ENCODE measurements around the gene FLNB. TPM values are rescaled to one million over a fixed set of nuclear protein-coding genes. Genes with fewer than 3 reads are reported as not detected.
A peak's percentile ranks its signal among the peaks of the same experiment; 100 is the strongest.

The FLNB gene
- total RNA-seq, 2 donors from 2014 or later = 37.6 to 59.6 TPM

DNA sequence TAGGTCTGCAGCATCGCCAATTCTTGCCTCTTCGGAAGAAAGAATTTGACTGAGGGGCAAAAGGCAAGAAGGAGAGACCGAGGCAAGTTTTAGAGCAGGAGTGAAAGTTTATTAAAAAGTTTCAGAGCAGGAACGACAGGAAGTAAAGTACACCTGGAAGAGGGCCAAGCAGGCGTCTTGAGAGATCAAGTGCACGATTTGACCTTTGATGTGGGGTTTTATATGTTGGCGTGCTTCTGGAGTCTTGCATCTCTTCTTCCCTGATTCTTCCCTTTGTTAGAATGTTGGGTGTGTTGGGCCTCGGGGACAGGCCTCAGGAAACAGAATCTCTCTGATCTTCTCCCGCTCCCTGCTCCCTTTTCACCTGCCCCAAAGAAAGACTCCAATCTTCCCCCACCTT lies 40.6 kb upstream of the FLNB start:
- Histone ChIP-seq H3K9me3 (no peaks in the 10 kb centered on the region), H3K27me3 (no peaks in the 10 kb centered on the region), H3K36me3 (no peaks in the 10 kb centered on the region), H3K4me3 (no peak overlapping the region), H3K4me1 (no peaks in the 10 kb centered on the region), H3K27ac (no peak overlapping the region)
- DNase-seq (ENCODE audit: low spot score) = no peak
- TF ChIP-seq, protein P1, sequence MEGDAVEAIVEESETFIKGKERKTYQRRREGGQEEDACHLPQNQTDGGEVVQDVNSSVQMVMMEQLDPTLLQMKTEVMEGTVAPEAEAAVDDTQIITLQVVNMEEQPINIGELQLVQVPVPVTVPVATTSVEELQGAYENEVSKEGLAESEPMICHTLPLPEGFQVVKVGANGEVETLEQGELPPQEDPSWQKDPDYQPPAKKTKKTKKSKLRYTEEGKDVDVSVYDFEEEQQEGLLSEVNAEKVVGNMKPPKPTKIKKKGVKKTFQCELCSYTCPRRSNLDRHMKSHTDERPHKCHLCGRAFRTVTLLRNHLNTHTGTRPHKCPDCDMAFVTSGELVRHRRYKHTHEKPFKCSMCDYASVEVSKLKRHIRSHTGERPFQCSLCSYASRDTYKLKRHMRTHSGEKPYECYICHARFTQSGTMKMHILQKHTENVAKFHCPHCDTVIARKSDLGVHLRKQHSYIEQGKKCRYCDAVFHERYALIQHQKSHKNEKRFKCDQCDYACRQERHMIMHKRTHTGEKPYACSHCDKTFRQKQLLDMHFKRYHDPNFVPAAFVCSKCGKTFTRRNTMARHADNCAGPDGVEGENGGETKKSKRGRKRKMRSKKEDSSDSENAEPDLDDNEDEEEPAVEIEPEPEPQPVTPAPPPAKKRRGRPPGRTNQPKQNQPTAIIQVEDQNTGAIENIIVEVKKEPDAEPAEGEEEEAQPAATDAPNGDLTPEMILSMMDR (IDR thresholded peaks at IDR 0.05) = no peak

DNA sequence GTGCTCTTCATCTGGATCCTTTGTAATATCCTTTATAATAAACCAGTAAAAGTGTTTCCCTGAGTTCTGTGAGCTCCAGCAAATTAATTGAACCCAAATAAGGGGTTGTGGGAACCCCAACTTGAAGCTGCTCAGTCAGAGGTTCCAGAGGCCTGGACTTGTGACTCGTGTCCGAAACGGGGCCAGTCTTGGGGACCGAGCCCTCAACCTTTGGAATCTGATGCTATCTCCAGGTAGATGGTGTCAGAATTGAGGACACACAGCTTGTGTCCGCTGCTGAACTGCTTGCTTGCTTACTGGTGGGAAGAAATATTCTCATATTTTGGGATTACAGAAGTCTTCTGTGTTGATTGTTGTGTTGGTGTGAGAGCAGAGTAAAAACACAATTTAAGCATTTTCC lies 39.7 kb upstream of the FLNB start:
- H3K4me3 ChIP-seq = no peak overlapping the region
- DNase-seq (ENCODE audit: low spot score) = no peak
- TF ChIP-seq, protein P1 (IDR thresholded peaks at IDR 0.05) = no peak
- no peaks in the 10 kb centered on the region for H3K4me1 ChIP-seq
- no peaks in the 10 kb centered on the region for H3K27me3 ChIP-seq
- no peak overlapping the region for H3K27ac ChIP-seq
- H3K9me3 ChIP-seq = no peaks in the 10 kb centered on the region
- H3K36me3 ChIP-seq = no peaks in the 10 kb centered on the region

DNA sequence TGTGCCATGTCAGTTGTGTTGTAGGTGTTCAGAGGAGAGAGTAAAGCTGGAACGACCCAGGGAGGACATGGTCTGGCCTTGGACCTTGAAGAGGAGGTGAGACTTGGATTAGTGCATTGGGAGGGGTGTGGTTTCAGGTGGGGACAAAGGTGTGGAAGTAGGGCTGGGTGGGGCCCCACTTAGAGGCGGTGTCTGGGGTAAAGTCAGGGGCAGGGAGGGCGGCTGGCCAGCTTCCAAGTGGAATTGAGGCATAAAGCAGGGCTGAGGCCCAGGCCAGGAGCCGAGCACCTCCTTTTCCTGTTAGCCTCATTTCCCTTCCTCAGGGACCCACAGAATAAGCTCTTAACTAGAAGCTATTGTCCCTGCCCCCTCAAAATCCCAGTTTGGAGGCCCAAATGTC lies 36.2 kb upstream of the FLNB start:
- Histone ChIP-seq H3K27ac (peak overlapping the region in 1 of 2 donors; percentile 43), H3K4me3 (no peak overlapping the region), H3K4me1 (peaks cover 0 to 14% of the 10 kb centered on the region in 2 donors), H3K9me3 (no peaks in the 10 kb centered on the region), H3K36me3 (no peaks in the 10 kb centered on the region), H3K27me3 (no peaks in the 10 kb centered on the region)
- TF ChIP-seq, protein P1 (IDR thresholded peaks at IDR 0.05) = no peak
- no peak for DNase-seq (ENCODE audit: low spot score)

DNA sequence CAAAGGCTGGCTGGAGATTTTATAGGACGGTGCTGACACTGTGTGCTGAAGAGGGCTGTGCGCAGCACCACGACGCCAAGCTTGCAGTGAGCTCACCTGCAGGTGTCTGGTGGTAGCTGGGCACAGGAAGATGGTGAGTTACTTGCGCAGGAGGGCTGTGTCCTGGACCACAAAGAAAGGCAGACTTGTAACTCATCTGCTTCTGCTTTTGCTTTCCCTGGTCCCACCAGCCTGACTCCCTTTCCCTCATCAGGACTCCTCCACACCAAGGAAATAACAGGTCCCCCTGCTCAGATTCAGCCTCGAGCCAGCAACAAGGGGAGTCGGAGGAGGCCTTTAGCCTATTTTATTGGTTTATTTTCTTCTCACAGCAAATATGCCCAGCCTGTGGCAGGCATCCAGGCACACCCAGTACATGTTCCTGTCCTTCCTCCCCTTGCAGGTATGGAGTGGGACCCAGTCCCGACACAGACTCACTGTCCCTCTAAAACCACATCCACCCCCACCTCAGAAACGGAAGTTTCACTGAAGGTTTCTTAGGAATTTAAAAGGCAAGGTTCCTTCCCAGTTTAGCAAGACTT lies 35.6 kb upstream of the FLNB start:
- peaks cover 0 to 14% of the 10 kb centered on the region in 2 donors for H3K4me1 ChIP-seq

DNA sequence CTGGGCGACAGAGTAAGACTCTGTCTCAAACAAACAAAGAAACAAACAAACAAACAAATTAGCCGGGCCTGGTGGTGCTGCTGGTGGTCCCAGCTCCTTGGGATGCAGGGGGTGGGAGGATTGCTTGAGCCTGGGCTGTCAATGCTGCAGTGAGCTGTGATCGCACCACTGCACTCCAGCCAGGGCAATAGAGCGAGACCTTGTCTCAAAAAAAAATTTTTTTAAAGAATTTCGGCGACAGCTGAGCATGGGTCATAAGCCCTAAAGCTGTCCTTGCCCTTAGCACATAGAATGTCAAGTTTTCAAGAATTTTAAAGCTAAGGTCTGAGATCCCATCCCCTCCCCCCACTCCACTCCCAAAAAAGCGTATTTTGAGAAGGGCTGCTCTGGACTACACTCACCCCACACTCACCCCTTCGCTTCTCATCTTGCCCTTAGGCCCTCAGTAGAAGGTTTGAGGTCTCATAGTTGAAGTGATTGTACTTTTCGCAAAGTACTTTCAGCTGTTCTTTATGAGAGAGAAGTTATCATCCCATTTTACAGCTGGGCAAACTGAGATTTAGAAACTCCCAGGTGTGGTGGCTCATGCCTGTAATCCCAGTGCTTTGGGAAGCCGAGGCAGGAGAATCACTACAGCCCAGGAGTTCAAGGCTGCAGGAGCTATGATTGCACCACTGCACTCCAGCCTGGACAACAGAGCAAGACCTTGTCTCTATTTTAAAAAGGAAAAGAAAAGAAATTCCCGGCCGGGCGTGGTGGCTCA lies 34.3 kb upstream of the FLNB start:
- H3K4me1 ChIP-seq = peaks cover 0 to 14% of the 10 kb centered on the region in 2 donors

More for the DNA sequence above, 35.6 kb upstream of the FLNB start:
- DNase-seq (ENCODE audit: low spot score) = no peak
- Histone ChIP-seq H3K27me3 (no peaks in the 10 kb centered on the region), H3K36me3 (no peaks in the 10 kb centered on the region), H3K27ac (peak overlapping the region in 1 of 2 donors; percentile 43), H3K4me3 (no peak overlapping the region), H3K9me3 (no peaks in the 10 kb centered on the region)
- TF ChIP-seq, protein P1 (IDR thresholded peaks at IDR 0.05) = no peak

More for the DNA sequence above, 34.3 kb upstream of the FLNB start:
- Histone ChIP-seq H3K4me3 (no peak overlapping the region), H3K9me3 (no peaks in the 10 kb centered on the region), H3K27ac (no peak overlapping the region), H3K36me3 (no peaks in the 10 kb centered on the region), H3K27me3 (no peaks in the 10 kb centered on the region)
- TF ChIP-seq, protein P1 (IDR thresholded peaks at IDR 0.05) = no peak
- no peak for DNase-seq (ENCODE audit: low spot score)

Measured in right atrium auricular region (tissue), 2 donors.